SU-DHL-6 (cell line): ENCODE results near the gene SPRED3.

Source experiments
- EZH2phosphoT487 ChIP-seq: fragments of 200-600 bp; sonication (generic), shearing (Covaris generic); conservative IDR thresholded peaks from 2 replicates; pipeline ENCODE4 v1.6.1; 2018; ENCODE audit warnings: mild to moderate bottlenecking, antibody characterized with exemption, low read length, moderate library complexity, mixed read lengths
- TF ChIP-seq, protein P1 (sequence below): fragments of 200-600 bp; sonication (generic); IDR thresholded peaks from one replicate; pipeline ENCODE4 v1.5.1; 2017; ENCODE audit warnings: antibody characterized with exemption, mild to moderate bottlenecking, low read length, moderate library complexity; ENCODE audit not compliant: insufficient read depth, poor library complexity, severe bottlenecking

DNA sequence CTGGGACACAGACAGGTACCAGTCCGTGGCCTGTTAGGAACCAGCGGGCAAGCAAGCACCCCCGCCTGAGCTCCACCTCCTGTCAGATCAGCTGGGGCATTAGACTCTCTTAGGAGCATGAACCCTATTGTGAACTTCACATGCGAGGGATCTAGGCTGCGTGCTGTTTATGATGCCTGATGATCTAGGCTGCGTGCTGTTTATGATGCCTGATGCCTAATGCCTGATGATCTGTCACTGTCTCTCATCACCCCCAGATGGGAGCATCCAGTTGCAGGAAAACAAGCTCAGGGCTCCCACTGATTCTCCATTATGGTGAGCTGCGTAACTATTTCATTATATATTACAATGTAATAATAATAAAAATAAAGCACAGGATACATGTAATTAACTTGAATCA lies 33.9 kb downstream of the SPRED3 start:
- TF ChIP-seq, protein P1, sequence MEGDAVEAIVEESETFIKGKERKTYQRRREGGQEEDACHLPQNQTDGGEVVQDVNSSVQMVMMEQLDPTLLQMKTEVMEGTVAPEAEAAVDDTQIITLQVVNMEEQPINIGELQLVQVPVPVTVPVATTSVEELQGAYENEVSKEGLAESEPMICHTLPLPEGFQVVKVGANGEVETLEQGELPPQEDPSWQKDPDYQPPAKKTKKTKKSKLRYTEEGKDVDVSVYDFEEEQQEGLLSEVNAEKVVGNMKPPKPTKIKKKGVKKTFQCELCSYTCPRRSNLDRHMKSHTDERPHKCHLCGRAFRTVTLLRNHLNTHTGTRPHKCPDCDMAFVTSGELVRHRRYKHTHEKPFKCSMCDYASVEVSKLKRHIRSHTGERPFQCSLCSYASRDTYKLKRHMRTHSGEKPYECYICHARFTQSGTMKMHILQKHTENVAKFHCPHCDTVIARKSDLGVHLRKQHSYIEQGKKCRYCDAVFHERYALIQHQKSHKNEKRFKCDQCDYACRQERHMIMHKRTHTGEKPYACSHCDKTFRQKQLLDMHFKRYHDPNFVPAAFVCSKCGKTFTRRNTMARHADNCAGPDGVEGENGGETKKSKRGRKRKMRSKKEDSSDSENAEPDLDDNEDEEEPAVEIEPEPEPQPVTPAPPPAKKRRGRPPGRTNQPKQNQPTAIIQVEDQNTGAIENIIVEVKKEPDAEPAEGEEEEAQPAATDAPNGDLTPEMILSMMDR = no peak
- TF ChIP-seq EZH2phosphoT487 = no peak
